ENCODE data around the gene PDXP. TPM values are rescaled to one million over a fixed set of nuclear protein-coding genes. Genes with fewer than 3 reads are reported as not detected.

The PDXP gene
- total and polyA plus RNA-seq, 2 of the 4 experiments (the other 2 are of a cell fraction) = 5.4 to 24.1 TPM

- no peak for TF ChIP-seq NFE2L2 (IDR thresholded peaks at IDR 0.05; ENCODE audit: low read depth, low read length)
Observed at GRCh38 chr22:37631448-37632173, 26.9 kb upstream of the PDXP start (continued).

GRCh38 chr22:37632174-37633088, 26.1 kb upstream of the PDXP start:
- ATAC-seq (ENCODE audit: low read depth) (no peak), DNase-seq (no peak)
- Histone ChIP-seq H2BK20ac (ENCODE audit: low read depth, low read length) (peak overlapping the region; percentile 79; the same call in 1 of the 2 replicates), H2BK5ac (ENCODE audit: low read depth, low read length, poor library complexity, severe bottlenecking) (peak overlapping the region; percentile 89), H3K4me1 (ENCODE audit: control insufficient read depth, insufficient read depth, low read length) (peaks cover 37% of the 10 kb centered on the region), H3K27me3 (ENCODE audit: control insufficient read depth, insufficient read depth, low read length) (no peaks in the 10 kb centered on the region), H3K36me3 (ENCODE audit: control insufficient read depth, insufficient read depth, low read length) (peaks cover 30% of the 10 kb centered on the region; the same call in 1 of the 2 replicates), H2AK5ac (ENCODE audit: low read depth, low read length) (peak overlapping the region; percentile 84), H3K4me3 (ENCODE audit: insufficient read depth, low read depth, low read length) (no peak overlapping the region), H3K56ac (ENCODE audit: extremely low read depth, insufficient read depth, low read length) (no peak overlapping the region), H3K23ac (ENCODE audit: low read depth, low read length) (no peak overlapping the region), H3K27ac (ENCODE audit: insufficient read depth, low read length) (peak overlapping the region; percentile 97), H3K18ac (ENCODE audit: low read depth, low read length) (peak overlapping the region; percentile 81; the same call in 1 of the 2 replicates), H2AFZ (replicated peaks; ENCODE audit: low read length, poor library complexity) (peak overlapping the region; percentile 52), H3K9ac (ENCODE audit: low read depth, low read length) (no peak overlapping the region), H4K8ac (ENCODE audit: low read depth in 2 of 2, low read length in 2 of 2) (peak overlapping the region; percentile 84 to 99), H3K9me1 (ENCODE audit: insufficient read depth, low read length) (peaks cover 19% of the 10 kb centered on the region), H3K4me2 (ENCODE audit: low read depth, low read length) (no peak overlapping the region), H3K79me1 (ENCODE audit: low read depth in 1 of 2, low read length in 2 of 2) (peaks cover 0 to 36% of the 10 kb centered on the region in 2 experiments; a peak in 2 of 4 replicates), H2AK9ac (replicated peaks; ENCODE audit: low read depth, low read length, poor library complexity) (peak overlapping the region; percentile 97), H4K20me1 (ENCODE audit: insufficient read depth, low read length) (no peaks in the 10 kb centered on the region), H4K91ac (ENCODE audit: insufficient read depth, low read depth, low read length) (peak overlapping the region; percentile 75), H2BK120ac (ENCODE audit: low read depth, low read length) (peak overlapping the region; percentile 83), H3K14ac (replicated peaks; ENCODE audit: low read depth, low read length) (peak overlapping the region; percentile 79; the same call in 1 of the 2 replicates), H2BK15ac (ENCODE audit: low read depth, low read length) (peak overlapping the region; percentile 59; the same call in 1 of the 3 replicates), H3K4ac (ENCODE audit: low read depth, low read length) (peak overlapping the region; percentile 96), H4K5ac (ENCODE audit: low read depth, low read length) (peak overlapping the region; percentile 91), H3K9me3 (ENCODE audit: control insufficient read depth, insufficient read depth, low read length) (no peaks in the 10 kb centered on the region)
- TSS peak; percentile 73 for BruUV-seq (replicated peaks)
- in situ Hi-C loops (cut with MboI; ENCODE audit: low sequenced_read_pairs) (no loop called here), intact Hi-C loops (cut with micrococcal nuclease) (no loop called here), dilution Hi-C loops (cut with HindIII; ENCODE audit: low sequenced_read_pairs, unreplicated experiment) (no loop called here)
- CTCF ChIA-PET = interaction anchor here (0.5 to 3.0 kb wide), 5 partner anchors 11 to 62 kb away, joined by 3 to 12 read pairs (median 4); no protein-coding TSS in a partner anchor
- WGBS, 2 experiments (ENCODE audit: extremely low coverage in 2 of 2, insufficient read length in 1 of 2) = 100% methylated on average over 1 of the region's 14 CpGs; no CpG with 5 or more reads in 1 of the 2 experiments
- POLR2A ChIA-PET (ENCODE audit: unreplicated experiment) = no interaction called here
- TF ChIP-seq RCOR1 (IDR thresholded peaks at IDR 0.05; ENCODE audit: insufficient replicate concordance, low read length) (no peak), SMC3 (IDR thresholded peaks at IDR 0.05; ENCODE audit: low read depth, low read length) (no peak), BHLHE40 (IDR thresholded peaks at IDR 0.05; ENCODE audit: low read depth, low read length) (no peak), RFX5 (IDR thresholded peaks at IDR 0.05; ENCODE audit: low read depth, low read length) (no peak), CHD1 (IDR thresholded peaks at IDR 0.05; ENCODE audit: low read depth, low read length) (no peak), NFE2L2 (IDR thresholded peaks at IDR 0.05; ENCODE audit: low read depth, low read length) (no peak)
- TF ChIP-seq, protein P1, sequence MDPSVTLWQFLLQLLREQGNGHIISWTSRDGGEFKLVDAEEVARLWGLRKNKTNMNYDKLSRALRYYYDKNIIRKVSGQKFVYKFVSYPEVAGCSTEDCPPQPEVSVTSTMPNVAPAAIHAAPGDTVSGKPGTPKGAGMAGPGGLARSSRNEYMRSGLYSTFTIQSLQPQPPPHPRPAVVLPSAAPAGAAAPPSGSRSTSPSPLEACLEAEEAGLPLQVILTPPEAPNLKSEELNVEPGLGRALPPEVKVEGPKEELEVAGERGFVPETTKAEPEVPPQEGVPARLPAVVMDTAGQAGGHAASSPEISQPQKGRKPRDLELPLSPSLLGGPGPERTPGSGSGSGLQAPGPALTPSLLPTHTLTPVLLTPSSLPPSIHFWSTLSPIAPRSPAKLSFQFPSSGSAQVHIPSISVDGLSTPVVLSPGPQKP (IDR thresholded peaks at IDR 0.05; ENCODE audit: borderline replicate concordance, low read depth, low read length) = no peak
- TF ChIP-seq, protein P2, sequence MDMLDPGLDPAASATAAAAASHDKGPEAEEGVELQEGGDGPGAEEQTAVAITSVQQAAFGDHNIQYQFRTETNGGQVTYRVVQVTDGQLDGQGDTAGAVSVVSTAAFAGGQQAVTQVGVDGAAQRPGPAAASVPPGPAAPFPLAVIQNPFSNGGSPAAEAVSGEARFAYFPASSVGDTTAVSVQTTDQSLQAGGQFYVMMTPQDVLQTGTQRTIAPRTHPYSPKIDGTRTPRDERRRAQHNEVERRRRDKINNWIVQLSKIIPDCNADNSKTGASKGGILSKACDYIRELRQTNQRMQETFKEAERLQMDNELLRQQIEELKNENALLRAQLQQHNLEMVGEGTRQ (IDR thresholded peaks at IDR 0.05; ENCODE audit: low read depth, low read length) = no peak
